Stimulated activated CD4-positive, alpha-beta T cell treated with anti-CD3 and anti-CD28 coated beads, Interleukin-1b, Interleukin-23, amount 100 ng/mL, for 1 hour (primary cell): Measurements from ENCODE around the gene ZNF197.
"Not testable (repeated sequence)": the region's sequence is repeated elsewhere in the genome, so short reads cannot be mapped to it uniquely, and the experiment has no call there.

Experiments
- DNase-seq, 2 donors: peaks; one replicate each; pipeline ENCODE4 v3.0.0-alpha.2; 2020; ENCODE audit warnings: low read depth in 2 of 2

The ZNF197 gene

GRCh38 chr3:44624749-44625480 is at the start of gene ZNF197:
Gene ZNF197, plus strand, starts transcription at chr3:44625036. Its CDS starts 4,119 bp downstream, at chr3:44629155.
- peak in 1 of 2 donors; percentile 25 for DNase-seq

- no peak for DNase-seq
Measured at GRCh38 chr3:44576613-44577012, 48.2 kb upstream of the ZNF197 start.

- not testable (repeated sequence) for DNase-seq
Measured at GRCh38 chr3:44577354-44577952, 47.4 kb upstream of the ZNF197 start.

GRCh38 chr3:44578316-44578715 is 46.5 kb upstream of the ZNF197 start:
- DNase-seq, result not testable (repeated sequence)

GRCh38 chr3:44578924-44579515 is 45.8 kb upstream of the ZNF197 start:
- not testable (repeated sequence) for DNase-seq

GRCh38 chr3:44579749-44580148 is 45.1 kb upstream of the ZNF197 start:
- not testable (repeated sequence) for DNase-seq

- DNase-seq, result not testable (repeated sequence)
Measured at GRCh38 chr3:44580971-44581370, 43.9 kb upstream of the ZNF197 start.

GRCh38 chr3:44584646-44585501 is 40.0 kb upstream of the ZNF197 start, which contains the start of gene ZNF660:
Gene ZNF660, plus strand, starts transcription at chr3:44584964. Its CDS starts 9,230 bp downstream, at chr3:44594194.
- DNase-seq, result no peak

GRCh38 chr3:44596621-44597020 is 28.2 kb upstream of the ZNF197 start:
- no peak for DNase-seq

- DNase-seq, result no peak
Measured at GRCh38 chr3:44601749-44602148, 23.1 kb upstream of the ZNF197 start.

- no peak for DNase-seq
Measured at GRCh38 chr3:44612678-44613077, 12.2 kb upstream of the ZNF197 start.

GRCh38 chr3:44628716-44629115 is 3.9 kb downstream of the ZNF197 start:
- no peak for DNase-seq

- DNase-seq, result no peak
Measured at GRCh38 chr3:44632193-44632592, 7.4 kb downstream of the ZNF197 start.

- no peak for DNase-seq
Measured at GRCh38 chr3:44642337-44642736, 17.5 kb downstream of the ZNF197 start.

- no peak for DNase-seq
Measured at GRCh38 chr3:44643024-44643423, 18.2 kb downstream of the ZNF197 start.

- no peak for DNase-seq
Measured at GRCh38 chr3:44647771-44648170, 22.9 kb downstream of the ZNF197 start.

GRCh38 chr3:44648564-44649229 is 23.9 kb downstream of the ZNF197 start, which contains the start of gene ZNF35:
Gene ZNF35, plus strand, starts transcription at chr3:44648732. Its CDS starts 2,336 bp downstream, at chr3:44651068.
- no peak for DNase-seq

GRCh38 chr3:44649709-44650108 is 24.9 kb downstream of the ZNF197 start:
- DNase-seq, result no peak

- DNase-seq, result no peak
Measured at GRCh38 chr3:44654039-44654438, 29.2 kb downstream of the ZNF197 start.

- no peak for DNase-seq
Measured at GRCh38 chr3:44659015-44659414, 34.2 kb downstream of the ZNF197 start.

GRCh38 chr3:44659434-44659833 is 34.6 kb downstream of the ZNF197 start:
- no peak for DNase-seq
